Bronchial epithelial cell (primary cell): ENCODE results near the gene CFAP161. TPM values are rescaled to one million over a fixed set of nuclear protein-coding genes. Genes with fewer than 3 reads are reported as not detected.

Source experiments
- DNase-seq: peaks from one replicate; pipeline ENCODE4 v3.0.0-alpha.2; 2010; ENCODE audit warnings: low read depth
- FAIRE-seq: peaks from 2 replicates; lab custom pipeline; 2011; peaks lifted over from hg19 to GRCh38; lab: Jason Lieb, UNC
- H3K27me3 ChIP-seq: 2 replicates; pipeline ENCODE4 v1.5.1; 2011; ENCODE audit warnings: low read length; ENCODE audit not compliant: control insufficient read depth, insufficient read depth
- H3K36me3 ChIP-seq: 2 replicates; pipeline ENCODE4 v1.5.1; 2011; ENCODE audit warnings: low read length; ENCODE audit not compliant: control insufficient read depth, insufficient read depth
- H3K4me3 ChIP-seq: 2 replicates; pipeline ENCODE4 v1.5.1; 2011; ENCODE audit warnings: mild to moderate bottlenecking, low read depth, low read length, control low read depth
- CTCF ChIP-seq: IDR thresholded peaks from 2 replicates; pipeline ENCODE4 v1.5.1; 2011; ENCODE audit warnings: mild to moderate bottlenecking, moderate library complexity, low read length, control low read depth, inconsistent platforms; ENCODE audit not compliant: insufficient read depth, severe bottlenecking
- total RNA-seq: library from RNA; depleted of rRNA; stranded (reverse); fragments of >200 nt; gene quantifications from 2 replicates; pipeline ENCODE4 v1.2.1, GENCODE V29; 2014

The CFAP161 gene
- total RNA-seq, 1 donor from 2014 or later: 0.26 TPM

- no peak overlapping the region for H3K4me3 ChIP-seq
- peaks cover 2% of the 10 kb centered on the region for H3K27me3 ChIP-seq
- DNase-seq (no peak), FAIRE-seq (no peak)
- no peaks in the 10 kb centered on the region for H3K36me3 ChIP-seq
- TF ChIP-seq CTCF: no peak
Measured at GRCh38 chr15:81194723-81195122, 60.7 kb downstream of the CFAP161 start.

GRCh38 chr15:81195339-81195864, 61.3 kb downstream of the CFAP161 start:
- TF ChIP-seq CTCF: no peak

GRCh38 chr15:81196576-81197254, 62.6 kb downstream of the CFAP161 start, which contains the start of gene IL16:
IL16 (plus strand) TSS chr15:81196879; CDS start chr15:81225400, 28,521 bp downstream.
- no peaks in the 10 kb centered on the region for H3K36me3 ChIP-seq
- H3K27me3 ChIP-seq: peaks cover 2% of the 10 kb centered on the region
- DNase-seq (no peak), FAIRE-seq (no peak)
- H3K4me3 ChIP-seq: no peak within 1 kb of the TSS
- no peak for TF ChIP-seq CTCF

More at GRCh38 chr15:81195339-81195864, 61.3 kb downstream of the CFAP161 start:
- DNase-seq (no peak), FAIRE-seq (peak; percentile 43)
- Histone ChIP-seq H3K27me3 (peaks cover 2% of the 10 kb centered on the region), H3K36me3 (no peaks in the 10 kb centered on the region), H3K4me3 (no peak overlapping the region)

GRCh38 chr15:81197255-81197630, 63.2 kb downstream of the CFAP161 start:
- FAIRE-seq (no peak), DNase-seq (no peak)
- no peak for TF ChIP-seq CTCF
- H3K27me3 ChIP-seq: peaks cover 2% of the 10 kb centered on the region
- no peaks in the 10 kb centered on the region for H3K36me3 ChIP-seq
- no peak overlapping the region for H3K4me3 ChIP-seq

GRCh38 chr15:81197688-81198281, 63.7 kb downstream of the CFAP161 start:
- FAIRE-seq: no peak
- Histone ChIP-seq H3K36me3 (no peaks in the 10 kb centered on the region), H3K4me3 (no peak overlapping the region), H3K27me3 (peaks cover 2% of the 10 kb centered on the region)
- no peak for TF ChIP-seq CTCF
- no peak for DNase-seq

Other genes starting within 250 kb of the CFAP161 start
- 23.9 and 24.7 TPM in 2 replicates for gene MESD, start 144.5 kb upstream of the CFAP161 start, total RNA-seq
- gene TLNRD1, start 133.3 kb upstream of the CFAP161 start, total RNA-seq: 7.3 and 7.4 TPM in 2 replicates
- gene IL16, start 62.6 kb downstream of the CFAP161 start, total RNA-seq: under 0.01 and 0.79 TPM in 2 replicates
- gene STARD5, start 189.9 kb downstream of the CFAP161 start, total RNA-seq: 5.0 and 5.9 TPM in 2 replicates
- not detected in 2 replicates for gene TMC3, start 239.9 kb downstream of the CFAP161 start, total RNA-seq